ENCODE measurements around the gene TTYH3.

The TTYH3 gene

GRCh38 chr7:2637066-2637471 lies 5.3 kb downstream of the TTYH3 start:
- no peak for DNase-seq

DNA sequence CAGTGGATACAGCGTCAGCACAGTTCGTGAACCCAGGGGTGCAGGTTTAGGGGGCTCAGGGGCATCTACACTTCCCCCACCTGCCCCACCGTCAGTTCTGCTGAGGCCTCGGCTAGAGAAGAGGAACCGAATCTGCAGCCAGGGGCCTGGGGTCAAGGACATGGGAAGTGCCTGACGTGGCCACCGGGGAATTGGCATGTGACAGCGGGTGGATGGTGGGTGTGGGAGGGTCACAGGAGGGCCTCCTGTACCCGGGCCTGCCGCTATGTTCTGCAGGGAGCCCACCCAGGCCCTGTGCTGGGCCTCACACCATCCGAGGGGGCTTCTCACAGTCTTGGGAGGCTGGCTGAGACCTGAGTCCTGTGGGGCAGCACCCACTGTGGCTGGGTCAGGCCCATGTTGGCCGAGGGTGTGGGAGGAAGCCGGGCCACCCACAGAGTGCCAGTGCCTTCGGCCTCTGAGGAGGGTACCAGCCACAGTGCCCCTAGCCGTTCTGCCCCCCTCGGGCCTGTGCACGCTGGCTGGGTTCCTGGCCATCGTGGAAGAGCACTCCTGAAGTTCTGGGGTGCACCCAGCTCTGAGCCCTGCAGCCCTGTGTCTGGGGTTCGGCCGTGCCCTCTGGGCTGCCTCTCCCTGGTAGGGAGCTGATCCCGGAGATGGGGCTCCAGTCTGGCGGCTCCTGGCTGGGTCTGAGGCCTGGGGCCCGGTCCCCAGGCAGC lies 5.9 kb downstream of the TTYH3 start:
- DNase-seq: no peak

DNA sequence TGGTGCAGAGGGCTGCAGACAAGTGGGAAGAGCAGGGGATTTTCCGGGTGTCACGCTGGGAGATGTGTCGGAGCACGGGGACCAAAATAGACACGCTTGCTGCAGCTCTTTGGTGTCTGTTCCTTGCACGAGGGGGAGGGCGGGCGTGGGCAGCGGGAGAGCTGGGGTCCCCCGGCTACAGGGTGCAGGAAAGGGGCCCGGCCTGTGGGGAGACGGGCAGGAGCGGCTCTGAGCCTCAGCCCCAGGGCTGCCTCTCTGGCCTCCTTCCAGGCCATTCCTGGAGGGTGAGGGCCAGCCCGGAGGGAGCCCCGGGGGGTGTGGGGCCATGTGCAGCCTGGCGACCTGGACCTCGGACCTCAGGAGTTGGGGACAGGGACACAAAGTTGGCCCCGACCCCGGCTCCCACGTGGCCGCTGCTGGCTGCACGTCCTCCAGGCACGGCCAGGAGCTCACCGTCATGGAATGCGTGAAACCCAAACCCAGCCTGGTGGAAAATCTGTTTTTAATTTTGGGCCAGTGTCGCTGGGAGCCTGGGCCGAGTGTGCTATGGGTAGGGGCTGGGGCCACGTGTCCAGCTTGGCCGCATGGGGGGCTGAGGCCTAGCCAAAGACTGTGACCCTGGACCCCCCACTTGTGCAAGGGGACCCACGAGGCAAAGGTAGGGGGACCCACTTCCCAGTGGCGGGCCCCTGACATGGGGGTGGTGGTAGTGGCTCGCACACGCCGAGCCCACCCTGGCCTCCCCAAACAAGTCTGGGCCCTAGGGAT lies 6.6 kb downstream of the TTYH3 start:
- DNase-seq: no peak

- no peak for DNase-seq
These were observed 7.4 kb downstream of the TTYH3 start for GRCh38 chr7:2639181-2639681.

DNA sequence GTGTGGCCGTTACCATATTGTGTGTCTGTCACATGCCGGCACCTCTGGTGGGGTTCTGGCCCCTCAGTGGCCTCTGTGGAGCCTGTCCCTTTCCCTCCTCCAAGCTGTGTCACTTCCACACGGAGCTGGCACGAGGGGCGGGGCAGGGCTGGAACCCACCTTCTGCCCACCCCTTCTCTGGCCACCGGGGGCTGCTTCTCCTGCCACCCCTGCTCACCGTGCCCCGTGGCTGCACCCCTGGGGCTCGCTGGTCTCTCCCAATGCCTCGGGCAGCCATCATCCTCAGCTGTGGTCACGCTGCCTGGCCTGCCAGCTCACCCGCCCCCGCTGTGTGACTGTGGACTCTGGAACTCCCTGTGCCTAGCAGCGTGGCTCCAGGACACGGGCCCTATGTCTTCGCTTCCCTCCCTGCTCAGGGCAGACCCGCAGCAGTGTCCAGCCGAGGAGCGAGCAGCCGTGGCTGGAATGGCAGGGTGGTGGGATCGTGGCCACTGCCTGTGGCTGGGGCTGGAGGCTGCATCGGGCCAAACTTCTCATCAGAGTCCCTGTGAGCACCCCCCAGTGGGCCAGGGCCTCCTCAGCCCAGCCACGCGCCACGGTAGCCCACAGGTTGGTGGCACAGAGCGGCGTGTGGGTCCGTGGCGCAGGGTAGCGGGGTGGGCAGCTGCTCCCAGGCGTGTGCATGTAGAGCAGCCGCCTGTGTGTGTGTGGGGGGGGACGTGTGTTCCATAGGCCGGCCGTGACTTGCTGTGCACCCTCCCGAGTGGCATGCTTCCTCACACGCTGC lies 8.1 kb downstream of the TTYH3 start:
- no peak for DNase-seq

GRCh38 chr7:2640482-2640830 lies 8.7 kb downstream of the TTYH3 start:
- DNase-seq: no peak

DNA sequence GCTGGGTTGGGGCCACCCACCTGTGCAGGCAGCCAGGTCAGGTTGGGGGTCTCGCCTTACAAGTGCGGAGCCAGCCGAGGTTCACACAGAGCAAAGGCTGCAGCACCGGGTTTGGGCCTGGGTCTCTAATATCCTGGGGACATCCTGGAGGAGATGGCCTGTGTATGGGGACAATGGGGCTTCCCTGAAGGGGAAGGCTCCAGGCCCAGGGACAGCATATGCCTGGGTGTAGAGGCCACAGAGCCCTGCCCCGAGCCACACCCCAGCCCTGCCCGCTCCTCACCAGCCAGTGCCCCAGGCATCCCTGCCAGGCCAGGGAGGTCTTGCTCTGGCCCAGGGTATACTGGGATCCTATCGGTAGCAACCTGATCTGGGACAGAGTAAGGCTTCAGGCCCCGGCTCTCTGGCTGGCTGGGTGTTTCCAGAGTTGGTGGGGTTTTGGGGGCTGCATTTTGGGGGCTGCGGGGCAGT lies 9.1 kb downstream of the TTYH3 start:
- DNase-seq: no peak

DNA sequence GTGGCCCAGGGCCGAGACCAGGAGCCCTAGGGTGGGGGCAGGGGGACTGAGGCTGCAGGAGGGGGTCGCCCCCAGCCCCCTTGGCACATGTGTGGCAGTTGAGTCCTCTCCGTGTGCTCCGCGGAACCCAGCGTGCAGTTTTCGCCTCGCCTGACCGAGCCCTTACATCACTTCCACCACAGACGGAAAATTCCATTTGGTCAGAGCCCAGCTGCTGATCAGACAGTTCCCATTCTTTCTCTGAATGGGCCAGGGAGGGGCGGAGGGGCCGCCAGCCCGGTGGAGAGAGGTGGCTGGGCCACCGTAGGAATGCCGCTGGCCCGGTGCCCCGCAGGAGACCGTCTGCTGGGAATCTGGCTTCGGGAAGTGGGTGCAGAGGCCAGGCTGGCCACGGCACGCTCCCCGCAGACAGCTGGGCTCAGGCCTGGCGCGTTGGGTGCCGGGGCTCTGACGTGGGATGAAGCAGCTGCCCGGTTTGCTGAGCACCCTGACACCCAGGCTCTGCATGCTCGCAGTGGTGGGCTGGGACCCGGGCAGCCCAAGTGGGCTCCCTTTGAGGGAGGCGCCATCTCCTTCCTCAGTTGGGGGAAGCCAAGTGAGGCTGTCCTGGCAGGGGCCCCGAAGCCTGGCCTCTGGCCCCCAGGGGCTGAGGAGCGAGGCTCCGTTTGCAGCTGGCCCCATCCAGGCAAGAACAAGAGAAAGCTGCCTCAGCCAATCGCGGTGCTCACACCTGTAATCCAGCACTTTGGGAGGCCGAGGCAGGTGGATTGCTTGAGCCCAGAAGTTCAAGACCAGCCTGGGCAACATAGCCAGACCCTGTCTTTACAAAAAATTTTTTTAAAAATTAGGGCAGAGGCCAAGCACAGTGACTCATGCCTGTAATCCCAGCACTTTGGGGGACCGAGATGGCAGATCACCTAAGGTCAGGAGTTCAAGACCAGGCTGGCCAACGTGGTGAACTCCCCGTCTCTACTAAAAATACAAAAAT lies 9.9 kb downstream of the TTYH3 start:
- DNase-seq: no peak

DNA sequence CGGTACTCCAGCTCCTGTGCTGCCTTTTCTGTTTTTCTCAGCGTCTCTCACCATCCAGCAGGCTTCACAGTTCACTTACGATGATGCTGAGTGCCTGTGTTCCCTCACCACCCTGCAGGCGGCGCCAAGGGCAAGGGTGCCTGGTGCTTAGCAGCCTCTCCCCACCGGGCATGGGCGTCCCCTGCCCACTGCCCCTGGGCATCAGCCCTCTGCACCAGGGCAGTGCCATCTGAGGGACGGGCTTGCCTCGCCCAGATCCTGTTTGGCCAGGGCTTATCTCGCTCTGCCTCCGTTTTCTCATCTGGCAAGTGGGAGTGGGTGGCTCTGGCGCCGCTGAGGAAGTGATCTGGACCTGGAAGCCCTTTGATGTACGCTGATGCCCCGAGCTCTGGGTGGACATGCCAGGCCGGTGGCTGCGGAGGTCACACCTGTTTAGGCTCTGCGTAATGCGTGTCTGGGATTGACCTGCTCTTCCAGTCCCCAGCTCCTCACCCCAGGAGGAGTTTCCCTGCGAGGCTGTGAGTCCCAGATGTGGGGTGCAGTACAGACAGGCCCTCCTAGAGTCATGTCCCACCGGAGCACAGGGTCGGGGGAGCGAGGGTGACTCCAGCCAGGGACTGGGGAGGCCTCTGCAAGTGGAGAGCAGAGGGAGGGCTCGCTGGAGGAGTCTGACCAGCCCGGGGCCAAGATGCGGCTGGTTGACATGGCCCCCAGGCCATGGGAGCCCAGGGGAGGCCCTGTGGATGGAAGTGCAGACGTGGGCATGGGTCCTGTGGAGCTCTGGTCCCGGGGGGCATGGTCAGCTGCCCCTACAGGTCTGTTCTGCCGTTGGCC lies 11.8 kb downstream of the TTYH3 start:
- DNase-seq: no peak

DNA sequence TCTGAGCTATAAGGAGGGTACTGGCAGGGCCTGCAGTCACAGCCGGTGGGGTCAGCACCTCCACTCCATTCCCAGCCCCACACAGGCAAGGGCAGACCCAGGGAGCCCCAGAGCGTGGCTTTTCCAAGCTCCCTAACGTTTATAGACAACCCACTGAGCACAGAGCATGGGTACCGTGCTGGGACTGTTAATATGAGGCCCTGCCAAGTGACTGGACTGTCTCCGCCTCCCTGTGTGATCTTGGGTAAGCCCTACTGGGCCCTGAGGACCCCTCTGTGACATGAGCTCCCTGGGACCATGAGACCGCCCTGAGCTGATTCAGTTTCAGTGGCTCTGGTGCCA lies 12.4 kb downstream of the TTYH3 start:
- no peak for DNase-seq

GRCh38 chr7:2644562-2645273 lies 12.9 kb downstream of the TTYH3 start:
- DNase-seq: no peak

GRCh38 chr7:2645274-2645868 lies 13.6 kb downstream of the TTYH3 start:
- DNase-seq: no peak

DNA sequence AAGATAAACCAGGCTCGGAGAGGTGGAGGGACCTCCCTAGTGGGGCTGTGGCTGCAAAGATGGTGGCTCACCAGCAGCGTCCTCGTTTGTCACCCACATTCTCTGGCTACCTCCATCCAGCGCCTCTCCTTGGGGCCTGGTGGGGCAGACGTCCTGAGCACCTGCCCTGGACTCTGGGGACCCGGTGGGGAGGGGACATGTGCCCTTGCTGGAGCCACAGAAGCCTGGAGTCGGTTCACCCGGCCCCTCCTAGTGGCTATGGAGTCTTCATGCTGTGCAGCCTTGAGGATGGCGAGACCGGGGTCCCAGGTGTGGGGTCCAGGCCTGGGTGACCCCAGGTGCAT lies 14.5 kb downstream of the TTYH3 start:
- DNase-seq: no peak

GRCh38 chr7:2646680-2647571 lies 15.1 kb downstream of the TTYH3 start:
- DNase-seq: no peak

DNA sequence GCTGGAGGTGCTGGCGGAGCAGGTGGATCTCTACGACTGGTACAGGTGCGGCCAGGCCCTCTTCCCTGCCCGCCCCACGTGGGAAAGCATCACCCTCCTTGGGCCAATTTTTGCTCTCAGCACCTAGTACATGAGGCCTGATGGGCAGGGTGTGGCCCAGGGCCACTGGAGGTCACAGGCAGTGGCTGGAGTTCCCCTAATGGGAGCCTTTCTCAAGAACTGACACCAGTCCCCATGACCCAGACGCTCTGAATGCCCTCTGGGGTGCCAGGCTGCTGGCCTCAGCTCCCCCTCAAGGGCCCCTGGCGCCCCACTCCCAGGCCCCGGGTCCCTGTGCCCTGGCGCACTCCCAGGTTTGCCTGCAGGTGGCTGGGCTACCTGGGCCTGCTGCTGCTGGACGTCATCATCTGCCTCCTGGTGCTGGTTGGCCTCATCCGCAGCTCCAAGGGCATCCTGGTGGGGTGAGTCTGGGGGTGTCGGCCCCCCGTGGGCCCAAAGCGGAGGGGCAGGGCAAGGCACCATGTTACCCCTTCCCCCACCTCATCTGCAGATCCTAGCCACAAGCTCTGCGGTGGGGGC lies 15.9 kb downstream of the TTYH3 start:
- no peak for DNase-seq

GRCh38 chr7:2649139-2649838 lies 17.5 kb downstream of the TTYH3 start:
- DNase-seq: no peak

DNA sequence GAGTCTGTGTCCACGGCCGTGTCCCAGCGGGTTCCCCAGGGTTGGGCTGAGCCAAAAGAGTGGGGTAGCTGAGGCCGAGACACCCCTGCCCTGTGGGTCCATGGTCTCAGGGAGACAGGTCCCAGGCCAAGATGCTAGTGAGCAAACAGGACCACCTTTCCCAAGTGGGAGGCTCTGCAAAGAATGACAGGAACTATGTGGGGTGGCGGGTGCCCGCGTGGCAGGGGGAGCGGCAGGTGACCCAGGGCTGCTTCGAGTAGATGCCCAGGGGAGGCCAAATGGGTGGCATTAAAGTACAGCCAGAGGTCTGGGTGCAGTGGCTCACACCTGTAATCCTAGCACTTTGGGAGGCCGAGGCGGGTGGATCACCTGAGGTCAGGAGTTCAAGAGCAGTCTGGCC lies 18.2 kb downstream of the TTYH3 start:
- DNase-seq: no peak

- no peak for DNase-seq
These were observed 18.7 kb downstream of the TTYH3 start for GRCh38 chr7:2650451-2650850.
